GM18511 (cell line): ENCODE measurements around the gene TOPAZ1.

Experiments
- ATAC-seq: cut with Tn5 transposase; IDR thresholded peaks from one replicate; pipeline ENCODE4 v1.9.1; 2021; ENCODE audit warnings: mild to moderate bottlenecking, moderate library complexity; ENCODE audit not compliant: unreplicated experiment

The TOPAZ1 gene

GRCh38 chr3:44240061-44240460 lies 1.6 kb upstream of the TOPAZ1 start:
- no peak for ATAC-seq

GRCh38 chr3:44242721-44243120 lies 1.0 kb downstream of the TOPAZ1 start:
- ATAC-seq, result no peak

- ATAC-seq, result no peak
These were observed 6.5 kb downstream of the TOPAZ1 start for GRCh38 chr3:44248152-44248551.

GRCh38 chr3:44252332-44252959 lies 10.8 kb downstream of the TOPAZ1 start:
- ATAC-seq, result no peak

GRCh38 chr3:44259404-44259803 lies 17.7 kb downstream of the TOPAZ1 start:
- ATAC-seq, result no peak

GRCh38 chr3:44264146-44264545 lies 22.5 kb downstream of the TOPAZ1 start:
- ATAC-seq, result no peak

- no peak for ATAC-seq
These were observed 24.1 kb downstream of the TOPAZ1 start for GRCh38 chr3:44265815-44266214.

- no peak for ATAC-seq
These were observed 30.5 kb downstream of the TOPAZ1 start for GRCh38 chr3:44272191-44272590.

- ATAC-seq, result no peak
These were observed 36.2 kb downstream of the TOPAZ1 start for GRCh38 chr3:44277925-44278324.

GRCh38 chr3:44280077-44280476 lies 38.4 kb downstream of the TOPAZ1 start:
- no peak for ATAC-seq

- ATAC-seq, result no peak
These were observed 38.9 kb downstream of the TOPAZ1 start for GRCh38 chr3:44280631-44281030.

- ATAC-seq, result no peak
These were observed 43.3 kb downstream of the TOPAZ1 start for GRCh38 chr3:44284949-44285348.

GRCh38 chr3:44289882-44290462 lies 48.3 kb downstream of the TOPAZ1 start:
- no peak for ATAC-seq

GRCh38 chr3:44292276-44292675 lies 50.6 kb downstream of the TOPAZ1 start:
- no peak for ATAC-seq

- ATAC-seq, result no peak
These were observed 51.3 kb downstream of the TOPAZ1 start for GRCh38 chr3:44292947-44293346.

- ATAC-seq, result no peak
These were observed 55.6 kb downstream of the TOPAZ1 start for GRCh38 chr3:44297255-44297654.

- ATAC-seq, result no peak
These were observed 60.1 kb downstream of the TOPAZ1 start for GRCh38 chr3:44301746-44302145.

- no peak for ATAC-seq
These were observed 67.8 kb downstream of the TOPAZ1 start for GRCh38 chr3:44309500-44309899.

- no peak for ATAC-seq
These were observed 77.2 kb downstream of the TOPAZ1 start for GRCh38 chr3:44318891-44319311.

GRCh38 chr3:44321335-44321734 lies 79.6 kb downstream of the TOPAZ1 start:
- no peak for ATAC-seq

- no peak for ATAC-seq
These were observed 81.8 kb downstream of the TOPAZ1 start for GRCh38 chr3:44323341-44323955.

GRCh38 chr3:44324584-44324983 lies 82.9 kb downstream of the TOPAZ1 start:
- ATAC-seq, result no peak
